CD4-positive, alpha-beta T cell treated with Interleukin-15 for 4 hours (primary cell): ENCODE data around the gene KIF25.
"Not testable (repeated sequence)": the region's sequence is repeated elsewhere in the genome, so short reads cannot be mapped to it uniquely, and the experiment has no call there.

Source experiments
- DNase-seq: peaks from one replicate; pipeline ENCODE4 v3.0.0-alpha.2; 2020; ENCODE audit warnings: low spot score

Gene KIF25

DNA sequence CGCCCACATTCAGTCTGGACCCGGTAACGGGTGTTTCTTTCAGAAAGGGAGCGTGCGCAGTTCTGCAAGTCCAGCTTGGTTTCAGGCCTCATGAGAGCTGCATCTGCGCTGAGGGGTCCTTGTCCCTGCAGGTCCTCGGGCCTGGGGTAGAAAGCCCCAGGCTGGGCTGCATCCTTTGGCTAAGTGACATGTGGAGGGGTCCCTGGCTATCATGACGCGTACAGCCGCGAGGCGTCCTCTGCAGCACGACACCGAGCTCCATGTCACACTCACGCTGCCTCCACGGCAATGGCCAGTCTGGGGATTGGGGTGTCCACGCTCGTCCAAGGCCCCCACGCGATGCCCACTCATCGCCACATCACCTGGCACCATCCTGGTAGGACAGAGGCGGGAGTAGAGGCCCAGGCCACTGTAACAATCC, 1.7 kb upstream of the KIF25 start:
- DNase-seq = no peak

DNA sequence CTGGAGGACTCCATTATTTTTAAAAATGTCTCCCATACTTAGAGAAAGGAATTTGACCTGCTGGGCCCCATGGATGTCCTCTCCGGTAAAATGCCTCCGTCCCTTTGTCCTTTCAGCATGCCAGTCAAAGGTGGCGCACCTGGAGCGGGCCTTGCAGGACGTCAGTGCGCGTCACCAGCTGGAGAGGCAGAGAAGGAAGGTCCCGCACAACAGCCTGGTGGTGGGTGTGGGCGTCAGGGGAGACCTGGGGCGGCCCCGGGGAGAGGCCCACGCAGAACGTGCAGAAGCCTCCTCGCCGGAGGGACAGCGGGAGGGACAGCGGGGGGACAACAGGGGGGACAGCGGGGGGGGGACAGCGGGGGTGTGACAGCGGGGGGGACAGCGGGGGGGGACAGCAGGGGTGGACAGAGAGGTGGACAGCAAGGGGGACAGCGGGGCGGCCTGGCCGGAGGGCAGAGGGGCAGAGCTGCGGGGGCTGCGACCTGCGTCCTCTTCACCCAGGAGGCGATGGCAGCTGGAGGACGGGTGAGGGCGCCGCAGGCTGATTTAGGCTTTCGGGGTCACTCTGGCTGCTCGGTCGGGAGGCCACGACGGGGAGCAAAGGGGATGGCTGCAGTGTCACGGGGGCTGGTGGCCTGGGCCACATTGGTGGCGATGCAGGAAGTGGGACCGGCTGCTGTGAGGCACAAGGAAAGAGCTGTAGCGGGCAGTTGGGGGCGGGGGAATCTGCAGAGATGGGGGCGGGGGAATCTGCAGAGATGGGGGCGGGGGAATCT, 859 bp upstream of the KIF25 start:
- DNase-seq = no peak

DNA sequence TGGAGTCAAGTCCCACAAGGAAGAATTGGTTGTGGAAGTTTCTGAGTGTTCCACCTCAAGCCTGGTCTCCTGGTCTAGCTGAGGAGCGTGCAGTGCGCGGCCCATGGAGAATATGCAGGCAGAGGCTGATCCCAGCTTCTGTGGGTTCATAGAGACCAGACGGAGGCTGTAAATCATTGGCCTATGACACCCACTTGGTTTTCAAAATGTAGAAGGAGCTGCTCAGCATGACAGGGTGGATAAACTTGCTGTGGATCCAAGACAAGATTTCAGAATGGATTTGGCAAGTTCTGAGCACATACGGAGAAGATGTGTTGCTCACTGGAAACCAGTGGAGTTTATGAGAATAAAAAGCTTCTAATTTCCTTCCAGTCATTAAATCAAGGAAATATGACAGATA, 744 bp downstream of the KIF25 start:
- DNase-seq = no peak

DNA sequence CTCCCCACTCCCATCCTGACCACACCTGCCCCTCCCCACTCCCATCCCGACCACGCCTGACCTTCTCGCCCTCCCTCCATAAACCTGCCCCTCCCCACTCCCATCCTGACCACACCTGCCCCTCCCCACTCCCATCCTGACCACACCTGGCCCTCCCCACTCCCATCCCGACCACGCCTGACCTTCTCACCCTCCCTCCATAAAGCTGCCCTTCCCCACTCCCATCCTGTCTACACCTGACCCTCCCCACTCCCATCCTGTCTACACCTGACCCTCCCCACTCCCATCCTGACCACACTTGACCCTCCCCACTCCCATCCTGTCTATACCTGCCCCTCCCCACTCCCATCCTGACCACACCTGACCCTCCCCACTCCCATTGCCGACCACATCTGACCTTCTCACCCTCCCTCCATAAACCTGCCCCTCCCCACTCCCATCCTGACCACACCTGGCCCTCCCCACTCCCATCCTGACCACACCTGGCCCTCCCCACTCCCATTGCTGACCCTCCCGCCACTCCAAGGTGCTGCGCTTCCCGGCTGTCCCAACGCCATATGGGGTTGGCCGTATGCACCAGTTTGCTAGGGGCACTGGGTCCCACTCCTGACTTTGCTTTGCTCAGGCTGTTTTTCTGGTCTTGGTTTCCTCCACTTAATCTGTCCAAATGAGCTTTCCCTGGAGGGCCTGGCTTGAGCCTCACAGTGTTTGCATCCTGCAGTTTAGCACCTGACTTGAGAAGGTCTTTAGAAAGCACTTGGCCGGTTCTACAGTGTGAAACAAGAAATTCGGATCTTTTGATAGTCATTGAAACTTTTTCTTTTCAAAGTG, 2.9 kb downstream of the KIF25 start:
- DNase-seq = no peak

DNA sequence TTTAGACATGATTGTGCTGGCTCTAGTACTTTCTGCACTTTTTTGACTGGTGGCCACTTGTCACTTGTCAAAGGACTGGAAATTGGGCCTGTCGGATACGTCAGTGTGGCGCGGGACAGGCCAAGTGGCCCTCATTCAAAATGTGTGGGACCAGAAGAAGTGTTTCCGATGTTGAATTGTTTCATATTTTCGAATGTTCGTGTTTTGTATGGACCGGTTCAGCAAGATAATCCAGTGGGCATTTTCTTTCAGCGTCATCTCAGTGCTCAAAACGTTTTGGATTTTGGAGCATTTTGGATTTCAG, 3.5 kb downstream of the KIF25 start:
- no peak for DNase-seq

DNA sequence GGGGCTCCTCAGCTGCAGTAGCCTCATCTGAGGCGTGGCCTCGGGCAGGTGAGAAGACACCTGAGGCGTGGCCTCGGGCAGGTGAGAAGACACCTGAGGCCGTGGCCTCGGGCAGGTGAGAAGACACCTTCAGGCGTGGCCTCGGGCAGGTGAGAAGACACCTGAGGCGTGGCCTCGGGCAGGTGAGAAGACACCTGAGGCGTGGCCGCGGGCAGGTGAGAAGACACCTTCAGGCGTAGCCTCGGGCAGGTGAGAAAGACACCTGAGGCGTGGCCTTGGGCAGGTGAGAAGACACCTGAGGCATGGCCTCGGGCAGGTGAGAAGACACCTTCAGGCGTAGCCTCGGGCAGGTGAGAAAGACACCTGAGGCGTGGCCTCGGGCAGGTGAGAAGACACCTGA, 4.0 kb downstream of the KIF25 start:
- not testable (repeated sequence) for DNase-seq

DNA sequence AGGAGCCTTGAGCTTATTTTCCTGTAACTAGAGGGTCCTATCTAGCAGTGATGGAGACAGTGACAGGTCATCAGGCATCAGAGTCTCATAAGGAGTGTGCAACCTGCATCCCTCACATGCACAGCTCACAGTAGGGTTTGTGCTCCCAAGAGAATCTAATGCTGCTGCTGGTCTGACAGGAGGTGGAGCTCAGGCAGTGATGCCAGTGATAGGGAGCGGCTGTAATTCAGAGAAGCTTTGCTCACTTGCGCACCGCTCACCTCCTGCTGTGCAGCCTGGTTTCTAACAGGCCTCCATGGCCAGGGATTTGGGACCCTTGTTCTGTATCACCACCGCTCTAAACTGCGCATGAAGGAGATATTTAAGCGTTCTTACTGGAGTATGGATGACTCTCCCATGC, 5.3 kb downstream of the KIF25 start:
- no peak for DNase-seq

DNA sequence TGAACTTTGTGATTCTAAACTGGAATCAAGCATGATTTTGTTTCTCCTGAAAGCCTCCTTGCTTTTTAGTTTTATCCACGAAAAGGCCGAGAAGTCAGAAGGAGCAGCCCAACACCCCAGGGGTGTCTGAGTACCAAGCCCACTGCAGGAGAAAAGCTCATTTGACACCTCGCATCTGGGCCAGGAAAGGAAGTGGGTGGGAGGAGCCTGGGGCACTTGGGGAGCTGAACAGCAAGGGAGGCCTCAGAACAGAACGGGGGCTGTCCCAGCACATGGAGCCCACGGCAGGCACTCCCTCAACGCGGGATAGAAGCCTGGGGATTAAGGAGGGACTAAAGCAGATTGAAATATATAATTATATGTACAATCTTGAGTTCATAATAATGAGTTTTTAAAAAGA, 6.6 kb downstream of the KIF25 start:
- DNase-seq = no peak

DNA sequence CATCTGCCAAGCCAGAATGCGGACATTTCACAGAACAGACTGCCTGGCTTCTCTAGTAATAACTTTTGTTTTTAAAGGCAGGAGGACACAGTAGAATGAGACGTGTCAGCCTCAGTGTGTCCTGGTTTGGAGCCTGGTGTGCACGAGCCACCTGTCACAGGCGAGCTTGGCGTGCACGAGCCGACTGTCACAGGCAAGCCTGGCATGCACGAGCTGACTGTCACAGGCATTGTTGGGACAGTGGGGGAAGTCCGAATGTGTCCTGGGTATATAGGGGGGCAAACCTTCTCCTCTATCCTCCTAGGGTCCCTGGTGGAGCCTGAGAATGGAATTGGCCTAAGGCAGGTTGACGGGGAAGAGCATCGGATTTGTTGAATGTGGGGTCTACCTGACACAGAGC, 7.5 kb downstream of the KIF25 start:
- no peak for DNase-seq

DNA sequence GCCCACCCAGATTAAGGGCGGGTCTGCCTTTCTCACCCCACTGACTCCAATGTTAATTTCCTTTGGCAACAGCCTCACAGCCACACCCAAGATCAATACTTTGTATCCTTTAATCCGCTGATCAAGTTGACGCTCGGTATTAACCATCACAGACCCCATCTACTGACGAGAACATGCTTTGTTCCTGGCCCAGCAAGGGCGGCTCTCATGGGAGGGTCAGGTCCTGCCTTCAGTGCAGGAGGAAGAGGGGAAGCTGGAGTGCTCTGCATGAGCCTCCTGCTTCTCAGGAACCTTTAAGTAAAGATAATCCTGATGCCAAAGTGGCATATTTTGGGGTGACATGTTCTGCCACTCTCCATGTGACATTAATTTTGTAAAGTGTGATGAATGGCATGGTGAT, 8.3 kb downstream of the KIF25 start:
- no peak for DNase-seq

DNA sequence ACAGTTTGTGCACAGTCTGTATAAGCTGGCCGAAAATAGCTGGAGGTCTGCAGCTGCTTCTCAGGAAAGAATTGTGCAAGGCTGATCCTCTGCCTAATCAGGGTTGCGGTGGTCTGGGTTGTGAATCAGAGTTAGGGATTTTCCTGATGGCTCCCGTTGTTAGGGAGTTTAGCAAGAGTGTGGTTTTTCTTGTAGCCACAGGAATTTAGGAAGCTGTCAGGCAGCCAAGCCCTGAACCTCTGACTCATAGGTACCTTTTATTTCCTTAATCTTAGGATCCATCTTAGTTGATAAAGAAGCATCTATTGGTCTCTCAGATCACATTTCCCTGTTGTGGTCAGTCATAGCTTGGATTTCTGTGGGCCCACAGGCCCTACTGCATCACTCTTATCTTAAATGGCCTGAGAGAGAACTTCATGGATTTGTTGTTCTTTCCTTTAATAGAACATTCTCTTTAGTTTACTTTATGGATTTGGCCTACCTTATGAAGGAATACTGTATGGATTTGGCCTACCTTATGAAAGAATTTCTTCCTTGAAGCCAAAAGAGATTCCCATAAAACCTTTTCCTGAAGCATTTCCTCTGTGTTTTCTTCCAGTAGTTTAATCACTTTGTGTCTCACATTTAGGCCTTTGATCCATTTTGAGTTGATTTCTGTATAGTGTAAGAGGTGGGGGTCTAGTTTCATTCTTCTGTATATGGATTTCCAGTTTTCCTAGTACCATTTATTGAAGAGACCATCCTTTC, 10.3 kb downstream of the KIF25 start:
- DNase-seq = no peak

DNA sequence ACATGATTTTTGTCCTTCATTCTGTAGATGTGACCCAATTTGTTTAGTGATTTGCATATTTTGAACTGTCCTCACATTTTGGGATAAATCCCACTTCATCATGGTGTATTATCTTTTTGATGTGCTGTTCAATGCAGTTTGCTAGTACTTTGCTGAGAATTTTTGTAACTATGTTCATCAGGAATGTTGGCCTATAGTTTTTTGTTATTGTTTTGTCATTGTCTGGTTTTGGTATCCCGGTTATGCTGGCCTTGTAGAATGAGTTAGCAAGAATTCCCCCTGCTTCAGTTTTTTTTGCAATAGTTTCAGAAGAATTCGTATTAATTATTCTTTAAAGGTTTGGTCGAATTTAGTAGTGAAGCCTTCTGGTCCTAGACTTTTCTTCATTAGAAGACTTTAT, 11.9 kb downstream of the KIF25 start:
- DNase-seq = no peak

DNA sequence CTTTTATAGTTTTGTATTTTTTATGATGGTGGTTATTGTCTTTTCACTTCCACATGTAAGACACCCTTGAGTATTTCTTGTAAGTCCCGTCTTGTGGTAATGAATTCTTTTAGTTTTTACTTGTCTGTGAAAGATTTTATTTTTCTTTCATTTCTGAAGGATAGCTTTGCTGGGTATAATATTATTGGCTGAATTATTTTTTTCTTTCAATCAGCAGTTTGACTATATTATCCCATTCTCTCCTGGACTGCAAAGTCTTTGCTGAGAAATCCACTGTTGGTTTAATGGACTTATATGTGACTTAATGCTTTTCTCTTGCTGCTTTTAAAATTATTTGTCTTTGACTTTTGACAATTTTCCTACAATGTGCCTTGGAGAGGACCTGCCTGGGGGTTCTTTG, 13.8 kb downstream of the KIF25 start:
- DNase-seq = no peak

DNA sequence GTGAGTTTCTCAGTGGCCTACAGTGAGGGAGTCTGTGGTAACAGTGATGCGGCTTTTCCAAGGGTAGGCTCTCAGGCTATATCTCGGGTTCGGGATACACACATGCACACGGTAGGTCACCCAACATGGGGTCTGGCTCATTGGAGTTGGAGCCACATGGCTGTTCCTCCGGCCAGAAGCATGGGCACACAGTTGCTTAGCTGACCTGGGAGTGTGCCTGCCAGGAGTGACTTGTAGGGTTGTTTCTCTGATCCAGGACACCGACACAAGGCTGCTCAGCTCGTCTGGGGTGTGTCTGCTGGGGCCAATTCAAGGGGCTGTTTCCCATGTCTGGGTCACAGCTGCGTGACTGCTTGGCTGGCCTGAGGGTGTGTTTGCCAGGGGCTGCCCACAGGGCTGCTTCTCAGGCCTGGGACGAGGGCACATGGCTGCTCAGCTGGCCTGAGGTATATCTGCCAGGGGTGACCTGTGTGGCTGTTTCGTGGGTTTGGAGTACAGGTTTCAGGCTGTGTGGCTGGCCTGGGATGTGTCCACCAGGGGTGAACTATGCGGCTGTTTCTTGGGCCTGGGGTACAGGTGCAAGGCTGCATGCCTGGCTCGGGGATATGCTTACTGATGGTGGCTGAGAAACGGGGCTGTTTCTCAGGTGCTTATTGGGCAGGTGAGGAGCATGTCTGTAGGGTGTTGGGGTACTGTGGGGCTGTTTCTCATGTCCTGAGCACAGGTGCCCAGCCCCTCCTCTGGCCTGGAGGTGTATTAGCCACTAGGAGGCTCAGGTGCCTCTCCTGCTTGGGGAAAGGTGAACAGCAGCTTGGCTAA, 15.2 kb downstream of the KIF25 start:
- no peak for DNase-seq

DNA sequence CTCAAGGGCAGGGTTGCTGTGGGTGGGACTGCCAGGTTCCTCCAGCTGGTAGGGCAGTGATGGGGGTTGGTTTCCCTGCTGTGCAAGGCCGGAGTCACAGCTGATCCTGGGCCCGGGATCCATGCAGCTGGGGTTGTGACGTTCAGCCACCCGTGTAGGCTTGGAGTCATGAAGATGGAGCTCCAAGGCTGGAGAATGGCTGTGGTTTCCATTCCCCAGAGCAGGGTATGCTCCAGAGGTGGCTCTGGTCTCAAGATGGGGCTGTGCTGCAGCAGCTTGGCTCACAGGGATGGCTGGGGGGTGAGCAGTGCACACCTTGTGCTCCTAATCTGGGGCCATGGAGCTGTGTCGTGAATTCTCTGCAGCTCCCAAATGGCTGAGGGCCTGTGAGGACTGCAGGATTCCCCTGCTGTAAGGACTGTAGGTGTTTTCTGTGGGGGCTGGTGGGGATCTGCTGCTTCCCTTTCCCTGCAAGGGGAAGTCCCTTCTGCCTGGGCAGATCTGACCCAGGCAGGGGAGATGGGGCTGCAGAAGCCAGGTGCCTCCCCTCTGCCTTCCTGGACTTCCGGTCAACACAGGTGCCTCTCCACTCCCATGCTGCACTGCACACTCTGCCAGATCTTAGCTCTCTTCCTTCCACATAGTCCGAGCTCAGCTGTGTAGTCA, 15.9 kb downstream of the KIF25 start:
- no peak for DNase-seq

DNA sequence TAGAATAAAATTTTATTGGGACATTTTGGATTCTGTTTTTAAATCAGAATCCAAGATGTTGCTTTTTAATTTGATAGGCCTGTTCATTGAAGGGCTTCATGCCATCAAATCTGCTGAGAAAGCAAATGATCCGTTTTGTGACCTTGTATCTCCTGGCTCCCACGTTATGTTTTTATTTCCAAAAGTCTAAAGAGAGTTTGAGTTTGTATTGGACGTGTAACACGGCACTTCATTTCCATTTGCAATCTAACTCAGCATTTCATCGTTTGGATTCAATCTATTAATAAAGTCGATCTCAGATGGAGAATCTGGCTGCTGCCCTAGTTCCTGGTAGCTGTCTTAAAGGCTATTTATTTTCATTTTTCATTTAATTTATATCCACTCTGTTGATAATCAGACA, 17.0 kb downstream of the KIF25 start:
- no peak for DNase-seq

DNA sequence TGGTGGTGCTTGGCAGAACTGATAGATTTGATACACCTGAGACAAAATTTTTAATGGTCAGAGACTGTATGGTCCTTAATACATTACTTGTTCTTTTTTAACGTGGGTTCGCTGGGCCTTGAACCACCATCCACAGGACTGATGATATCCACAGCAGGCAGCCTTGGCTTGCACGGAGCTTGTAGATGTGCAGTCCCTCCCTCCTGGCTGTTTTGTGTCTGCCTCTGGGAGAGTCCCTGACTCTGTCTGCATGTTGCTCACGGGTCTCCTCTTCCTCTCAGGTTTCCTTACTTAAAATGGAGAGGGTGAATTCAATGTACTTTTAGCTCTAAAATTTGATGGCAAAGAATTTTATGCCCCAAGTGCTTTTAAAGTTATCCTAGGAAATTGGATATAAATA, 17.5 kb downstream of the KIF25 start:
- DNase-seq = no peak

DNA sequence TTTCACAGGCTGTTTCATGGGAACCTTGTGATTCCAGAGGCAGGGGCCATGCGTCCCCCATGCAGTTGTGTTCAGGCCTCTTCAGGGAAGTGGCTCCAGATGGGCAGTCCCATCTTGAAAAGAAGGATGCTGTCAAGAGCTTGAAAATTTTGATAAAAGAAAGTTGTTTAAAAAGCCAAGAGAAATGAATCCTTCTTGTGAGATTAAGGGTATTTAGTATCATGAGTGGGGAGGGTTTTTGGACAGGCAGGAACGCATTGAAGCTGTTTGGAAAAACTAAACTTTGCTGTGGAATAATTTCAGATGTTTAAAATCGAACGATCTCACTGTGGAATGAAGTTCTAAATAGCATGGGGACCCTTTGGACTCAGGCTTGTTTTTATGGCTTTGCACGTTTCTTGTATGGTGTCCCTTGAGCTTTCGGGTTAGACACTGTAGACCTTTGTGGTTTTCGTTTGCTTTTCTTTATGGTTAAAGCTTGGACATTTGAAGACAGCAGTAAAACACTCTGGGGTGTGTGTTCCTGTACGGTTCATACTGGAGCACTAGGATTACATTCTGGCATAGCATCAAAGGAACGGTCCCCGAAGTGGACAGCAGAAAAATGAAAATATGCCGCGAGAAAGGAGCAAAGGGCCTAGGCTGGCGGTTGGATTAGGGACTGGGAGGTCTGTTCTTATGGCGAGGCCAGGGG, 18.2 kb downstream of the KIF25 start:
- no peak for DNase-seq

DNA sequence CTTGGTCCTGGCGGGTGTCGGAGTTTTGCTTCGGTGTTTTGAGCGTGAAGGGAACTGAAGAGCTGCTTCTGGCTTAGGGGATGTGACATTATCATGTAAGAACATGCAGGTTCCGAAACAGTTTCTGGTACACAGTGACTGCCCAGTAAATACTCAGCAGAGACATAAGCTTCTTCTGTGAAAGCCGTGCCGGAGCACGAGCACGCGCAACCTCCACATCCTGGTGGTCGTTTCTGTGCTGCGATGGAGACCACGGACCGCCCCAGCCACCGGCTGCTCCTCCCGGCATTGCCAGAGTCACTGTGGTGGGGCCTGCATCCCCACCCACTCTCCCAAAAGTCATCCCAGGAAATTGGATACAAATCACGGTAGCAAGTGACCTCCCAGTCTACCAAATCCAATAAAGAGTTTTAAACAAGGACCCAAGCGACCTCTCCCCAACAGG, 18.7 kb downstream of the KIF25 start:
- no peak for DNase-seq

DNA sequence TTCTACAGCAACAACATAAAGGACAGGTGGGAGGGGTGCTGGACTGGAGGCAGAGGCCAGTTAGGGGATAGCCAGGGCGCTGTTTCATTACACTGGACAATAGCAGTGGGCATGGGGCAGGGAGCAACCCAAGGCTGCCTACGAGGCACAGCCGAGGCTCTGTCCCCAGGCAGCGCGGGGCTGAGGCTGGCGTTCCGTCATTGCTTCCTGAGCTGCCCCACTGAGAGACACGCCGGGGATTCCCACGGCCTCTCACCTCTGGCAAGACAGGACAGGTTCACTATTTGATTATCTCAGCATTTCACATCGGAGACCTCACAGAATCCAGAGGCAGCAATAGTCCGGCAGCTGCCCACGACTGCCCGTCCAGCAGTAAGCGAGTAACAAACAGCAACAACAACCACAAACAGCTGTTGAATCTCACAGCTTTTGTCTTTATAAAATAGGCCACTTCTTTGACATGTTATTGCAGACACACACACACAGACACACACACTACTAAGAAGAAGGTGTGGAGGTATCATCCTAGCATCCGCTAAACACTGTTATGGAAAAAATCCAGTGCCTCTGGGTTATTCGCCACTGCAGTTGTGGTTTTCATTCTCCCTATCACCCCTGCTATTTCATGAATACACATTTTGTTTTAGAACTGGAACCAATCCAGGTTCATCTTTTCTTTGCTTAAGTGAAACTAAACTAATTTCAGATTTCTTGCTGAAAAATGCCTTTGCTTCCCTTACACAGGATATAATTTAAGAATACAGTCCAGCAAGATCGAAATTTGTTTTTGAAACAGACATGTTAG, 19.5 kb downstream of the KIF25 start:
- DNase-seq = no peak
